ENCODE data around the gene FIG4.
"Not testable (repeated sequence)": the region's sequence is repeated elsewhere in the genome, so short reads cannot be mapped to it uniquely, and the experiment has no call there.

FIG4 gene

DNA sequence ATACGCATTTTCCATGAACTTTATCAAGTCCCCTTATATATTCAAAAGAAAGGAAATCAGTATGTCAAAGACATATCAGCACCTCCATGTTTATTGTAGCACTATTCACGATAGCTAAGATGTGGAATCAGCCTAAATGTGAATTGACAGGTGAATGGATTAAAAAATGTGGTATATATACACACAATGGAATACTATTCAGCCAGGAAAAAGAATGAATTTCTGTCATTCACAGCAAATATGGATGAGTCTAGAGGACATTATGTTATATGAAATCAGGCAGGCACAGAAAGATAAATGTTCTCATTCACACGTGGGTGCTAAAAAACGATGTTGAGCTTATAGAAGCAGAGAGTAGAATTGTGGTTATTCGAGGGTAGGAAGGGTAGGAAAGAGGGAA lies 5.3 kb downstream of the FIG4 start:
- in situ Hi-C loops (cut with HindIII; ENCODE audit: low pct_ligation_motif_present, low pct_unique_long_range_greater_than_20kb, low sequenced_read_pairs): no loop called here
- no peak for DNase-seq

DNA sequence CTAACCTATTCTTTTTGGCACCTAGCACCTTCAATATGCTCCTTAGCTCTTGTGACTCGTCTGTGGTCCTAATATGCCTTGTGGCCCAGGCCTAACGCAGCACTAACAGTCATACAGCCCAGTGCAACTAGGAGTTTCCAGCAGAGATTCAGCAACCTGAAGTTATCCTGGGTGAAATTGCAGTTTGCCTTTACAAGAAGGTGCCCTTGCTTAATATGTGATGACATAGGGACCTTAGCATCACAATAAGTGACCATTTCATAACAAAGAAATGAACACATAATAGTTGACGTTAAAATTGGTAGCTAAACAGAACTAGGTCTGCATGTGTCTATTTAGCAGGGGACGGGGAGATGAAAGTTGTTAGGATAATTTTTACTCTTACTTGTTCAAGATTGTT lies 10.1 kb downstream of the FIG4 start:
- in situ Hi-C loops (cut with HindIII; ENCODE audit: low pct_ligation_motif_present, low pct_unique_long_range_greater_than_20kb, low sequenced_read_pairs): loop anchor here (25.0 kb wide), 1 partner anchor 336 kb away; no protein-coding TSS in a partner anchor
- no peak for DNase-seq

GRCh38 chr6:109701774-109702173 lies 10.7 kb downstream of the FIG4 start:
- in situ Hi-C loops (cut with HindIII; ENCODE audit: low pct_ligation_motif_present, low pct_unique_long_range_greater_than_20kb, low sequenced_read_pairs): loop anchor here (25.0 kb wide), 1 partner anchor 336 kb away; no protein-coding TSS in a partner anchor
- DNase-seq: no peak

- in situ Hi-C loops (cut with HindIII; ENCODE audit: low pct_ligation_motif_present, low pct_unique_long_range_greater_than_20kb, low sequenced_read_pairs): loop anchor here (25.0 kb wide), 1 partner anchor 335 kb away; no protein-coding TSS in a partner anchor
- DNase-seq: no peak
These were observed 11.7 kb downstream of the FIG4 start for GRCh38 chr6:109702791-109703190.

DNA sequence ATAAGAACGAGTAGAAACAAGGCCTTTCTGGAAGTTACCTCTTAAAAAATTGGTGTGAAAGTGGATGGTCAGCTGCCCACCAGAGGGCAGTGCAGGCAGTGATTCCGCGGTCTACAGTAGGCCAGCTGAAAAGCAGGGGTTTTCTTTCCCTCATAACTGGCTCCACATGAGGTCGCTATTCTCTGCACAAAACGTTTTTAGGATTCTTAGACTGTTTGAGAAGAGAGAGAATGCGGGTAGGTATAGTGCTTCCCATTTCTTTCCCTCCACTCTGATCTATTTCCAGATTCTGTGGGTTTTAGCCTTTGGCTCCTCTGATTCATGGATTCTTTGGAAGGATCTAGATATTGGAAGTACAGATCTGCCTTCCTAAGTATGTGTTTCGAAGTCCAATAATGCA lies 14.2 kb downstream of the FIG4 start:
- in situ Hi-C loops (cut with HindIII; ENCODE audit: low pct_ligation_motif_present, low pct_unique_long_range_greater_than_20kb, low sequenced_read_pairs): loop anchor here (25.0 kb wide), 1 partner anchor 332 kb away; no protein-coding TSS in a partner anchor
- peak; percentile 80 for DNase-seq

GRCh38 chr6:109706513-109706912 lies 15.4 kb downstream of the FIG4 start:
- in situ Hi-C loops (cut with HindIII; ENCODE audit: low pct_ligation_motif_present, low pct_unique_long_range_greater_than_20kb, low sequenced_read_pairs): loop anchor here (25.0 kb wide), 1 partner anchor 331 kb away; no protein-coding TSS in a partner anchor
- DNase-seq: no peak

DNA sequence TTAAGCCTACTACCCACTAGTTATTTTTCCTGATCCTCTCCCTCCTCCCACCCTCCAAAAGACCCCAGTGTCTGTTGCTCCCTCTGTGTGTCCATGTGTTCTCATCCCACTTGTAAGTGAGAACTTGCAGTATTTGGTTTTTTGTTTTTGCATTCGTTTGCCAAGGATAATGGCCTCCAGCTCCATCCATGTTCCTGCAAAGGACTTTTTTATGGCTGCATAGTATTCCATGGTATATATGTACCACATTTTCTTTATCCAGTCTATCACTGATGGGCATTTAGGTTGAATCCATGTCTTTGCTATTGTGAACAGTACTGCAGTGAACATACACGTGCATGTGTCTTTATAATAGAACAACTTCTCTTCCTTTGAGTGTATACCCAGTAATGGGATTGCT lies 17.0 kb downstream of the FIG4 start:
- in situ Hi-C loops (cut with HindIII; ENCODE audit: low pct_ligation_motif_present, low pct_unique_long_range_greater_than_20kb, low sequenced_read_pairs): loop anchor here (25.0 kb wide), 1 partner anchor 329 kb away; no protein-coding TSS in a partner anchor
- DNase-seq: not testable (repeated sequence)

- in situ Hi-C loops (cut with HindIII; ENCODE audit: low pct_ligation_motif_present, low pct_unique_long_range_greater_than_20kb, low sequenced_read_pairs): loop anchor here (25.0 kb wide), 1 partner anchor 324 kb away; no protein-coding TSS in a partner anchor
These were observed 22.0 kb downstream of the FIG4 start for GRCh38 chr6:109713097-109713496.

GRCh38 chr6:109714166-109714565 lies 23.1 kb downstream of the FIG4 start:
- in situ Hi-C loops (cut with HindIII; ENCODE audit: low pct_ligation_motif_present, low pct_unique_long_range_greater_than_20kb, low sequenced_read_pairs): loop anchor here (25.0 kb wide), 1 partner anchor 323 kb away; no protein-coding TSS in a partner anchor
- no peak for DNase-seq

More at GRCh38 chr6:109713097-109713496, 22.0 kb downstream of the FIG4 start:
- DNase-seq: no peak

DNA sequence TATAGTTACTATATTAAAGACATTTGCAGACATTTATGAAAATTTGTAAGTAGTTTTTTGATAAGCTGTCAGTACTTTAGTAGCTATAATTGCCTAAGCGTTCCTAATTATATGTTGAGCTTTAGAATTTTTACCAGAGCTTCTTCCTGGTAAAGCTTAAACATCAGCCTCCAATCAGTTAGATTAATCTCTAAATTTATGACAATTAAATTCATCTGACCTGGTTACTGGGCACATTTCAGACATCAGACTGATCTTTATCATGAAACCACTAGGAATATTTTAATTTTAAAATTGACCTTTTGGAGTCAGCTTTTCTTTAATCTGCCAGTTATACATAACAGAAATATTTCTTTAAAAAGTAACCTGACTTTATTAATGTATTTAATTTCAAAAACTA lies 23.5 kb downstream of the FIG4 start:
- no peak for DNase-seq
- in situ Hi-C loops (cut with HindIII; ENCODE audit: low pct_ligation_motif_present, low pct_unique_long_range_greater_than_20kb, low sequenced_read_pairs): loop anchor here (25.0 kb wide), 1 partner anchor 323 kb away; no protein-coding TSS in a partner anchor

GRCh38 chr6:109715616-109716015 lies 24.5 kb downstream of the FIG4 start:
- in situ Hi-C loops (cut with HindIII; ENCODE audit: low pct_ligation_motif_present, low pct_unique_long_range_greater_than_20kb, low sequenced_read_pairs): loop anchor here (25.0 kb wide), 1 partner anchor 322 kb away; no protein-coding TSS in a partner anchor
- DNase-seq: no peak

- in situ Hi-C loops (cut with HindIII; ENCODE audit: low pct_ligation_motif_present, low pct_unique_long_range_greater_than_20kb, low sequenced_read_pairs): loop anchor here (25.0 kb wide), 1 partner anchor 319 kb away; no protein-coding TSS in a partner anchor
- DNase-seq: no peak
These were observed 26.9 kb downstream of the FIG4 start for GRCh38 chr6:109717971-109718370.

- in situ Hi-C loops (cut with HindIII; ENCODE audit: low pct_ligation_motif_present, low pct_unique_long_range_greater_than_20kb, low sequenced_read_pairs): loop anchor here (25.0 kb wide), 1 partner anchor 318 kb away; no protein-coding TSS in a partner anchor
- DNase-seq: no peak
These were observed 27.9 kb downstream of the FIG4 start for GRCh38 chr6:109718991-109719390.

DNA sequence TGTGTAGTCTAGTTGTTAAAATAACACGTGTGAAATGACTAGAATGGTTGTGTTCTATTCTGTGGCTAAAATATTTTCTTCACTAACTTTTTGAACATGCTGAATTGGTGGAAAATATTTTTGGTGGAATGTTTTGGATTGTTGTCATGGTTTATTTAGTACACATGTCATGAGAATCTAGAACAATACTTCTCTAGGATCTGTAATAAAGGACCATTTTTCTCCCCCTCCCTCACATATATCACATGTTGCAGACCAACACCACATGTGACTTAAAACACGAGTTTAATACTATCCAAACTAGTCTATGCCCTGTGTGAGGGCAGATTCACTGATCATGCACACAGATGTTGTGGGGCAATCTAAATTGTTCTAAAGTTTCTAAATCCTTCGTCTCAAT lies 29.2 kb downstream of the FIG4 start:
- in situ Hi-C loops (cut with HindIII; ENCODE audit: low pct_ligation_motif_present, low pct_unique_long_range_greater_than_20kb, low sequenced_read_pairs): loop anchor here (25.0 kb wide), 1 partner anchor 317 kb away; no protein-coding TSS in a partner anchor
- no peak for DNase-seq

GRCh38 chr6:109722011-109722410 lies 30.9 kb downstream of the FIG4 start:
- in situ Hi-C loops (cut with HindIII; ENCODE audit: low pct_ligation_motif_present, low pct_unique_long_range_greater_than_20kb, low sequenced_read_pairs): loop anchor here (25.0 kb wide), 1 partner anchor 315 kb away; no protein-coding TSS in a partner anchor
- no peak for DNase-seq

GRCh38 chr6:109722564-109723254 lies 31.6 kb downstream of the FIG4 start:
- DNase-seq: no peak
- in situ Hi-C loops (cut with HindIII; ENCODE audit: low pct_ligation_motif_present, low pct_unique_long_range_greater_than_20kb, low sequenced_read_pairs): loop anchor here (25.0 kb wide), 1 partner anchor 315 kb away; no protein-coding TSS in a partner anchor

- in situ Hi-C loops (cut with HindIII; ENCODE audit: low pct_ligation_motif_present, low pct_unique_long_range_greater_than_20kb, low sequenced_read_pairs); DNase-seq: not testable (repeated sequence)
These were observed 34.2 kb downstream of the FIG4 start for GRCh38 chr6:109725250-109725649.

GRCh38 chr6:109736273-109737025 lies 45.4 kb downstream of the FIG4 start:
- in situ Hi-C loops (cut with HindIII; ENCODE audit: low pct_ligation_motif_present, low pct_unique_long_range_greater_than_20kb, low sequenced_read_pairs): no loop called here

DNA sequence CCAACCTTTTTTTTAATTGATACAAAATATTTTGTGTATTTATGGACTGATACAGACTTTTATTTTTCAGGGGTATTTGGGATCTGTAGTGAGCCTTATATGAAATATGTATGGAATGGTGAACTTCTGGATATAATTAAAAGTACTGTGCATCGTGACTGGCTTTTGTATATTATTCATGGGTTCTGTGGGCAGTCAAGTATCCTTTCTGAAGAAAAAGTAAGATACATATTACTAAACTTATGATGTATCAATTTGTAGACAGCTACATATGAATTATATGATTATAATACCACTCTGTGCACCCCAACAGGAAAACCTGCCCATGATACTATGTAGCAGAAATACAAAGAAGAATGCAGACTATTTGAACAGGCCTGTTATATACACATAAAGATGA lies 47.2 kb downstream of the FIG4 start:
- in situ Hi-C loops (cut with HindIII; ENCODE audit: low pct_ligation_motif_present, low pct_unique_long_range_greater_than_20kb, low sequenced_read_pairs): no loop called here
- DNase-seq: no peak

More at GRCh38 chr6:109736273-109737025, 45.4 kb downstream of the FIG4 start:
- no peak for DNase-seq

Data from ACHN (cell line).